NB4 (cell line): Measurements from ENCODE around the gene CLPTM1L.

Experiments used
- POLR2A ChIP-seq: IDR thresholded peaks from 2 replicates; pipeline ENCODE4 v1.6.1; 2011; ENCODE audit warnings: mild to moderate bottlenecking; ENCODE audit not compliant: insufficient read length; ENCODE audit errors: extremely low read depth
- TF ChIP-seq, protein P1 (sequence below): IDR thresholded peaks from one replicate; pipeline ENCODE4 v1.5.1; 2012; ENCODE audit warnings: low read depth, low read length

DNA sequence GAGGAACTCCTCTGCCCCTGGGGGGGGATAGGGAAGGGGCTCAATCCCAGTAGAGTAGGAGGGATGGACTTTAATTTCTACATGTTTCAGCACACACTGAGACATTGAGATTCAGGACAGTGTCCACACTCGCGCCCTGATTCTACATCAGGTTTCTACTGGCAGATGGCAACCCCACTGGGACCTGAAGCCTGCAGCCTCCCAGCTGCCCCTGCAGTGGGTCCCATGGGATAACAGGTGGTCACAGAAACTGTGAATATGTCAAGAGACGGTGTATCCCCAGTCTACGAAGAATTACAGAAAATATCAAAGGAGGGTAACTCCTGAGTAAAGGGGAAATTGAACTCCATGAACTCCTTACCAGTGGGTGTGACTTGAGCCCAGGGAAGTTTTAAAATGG lies 47.7 kb downstream of the CLPTM1L start:
- TF ChIP-seq, protein P1, sequence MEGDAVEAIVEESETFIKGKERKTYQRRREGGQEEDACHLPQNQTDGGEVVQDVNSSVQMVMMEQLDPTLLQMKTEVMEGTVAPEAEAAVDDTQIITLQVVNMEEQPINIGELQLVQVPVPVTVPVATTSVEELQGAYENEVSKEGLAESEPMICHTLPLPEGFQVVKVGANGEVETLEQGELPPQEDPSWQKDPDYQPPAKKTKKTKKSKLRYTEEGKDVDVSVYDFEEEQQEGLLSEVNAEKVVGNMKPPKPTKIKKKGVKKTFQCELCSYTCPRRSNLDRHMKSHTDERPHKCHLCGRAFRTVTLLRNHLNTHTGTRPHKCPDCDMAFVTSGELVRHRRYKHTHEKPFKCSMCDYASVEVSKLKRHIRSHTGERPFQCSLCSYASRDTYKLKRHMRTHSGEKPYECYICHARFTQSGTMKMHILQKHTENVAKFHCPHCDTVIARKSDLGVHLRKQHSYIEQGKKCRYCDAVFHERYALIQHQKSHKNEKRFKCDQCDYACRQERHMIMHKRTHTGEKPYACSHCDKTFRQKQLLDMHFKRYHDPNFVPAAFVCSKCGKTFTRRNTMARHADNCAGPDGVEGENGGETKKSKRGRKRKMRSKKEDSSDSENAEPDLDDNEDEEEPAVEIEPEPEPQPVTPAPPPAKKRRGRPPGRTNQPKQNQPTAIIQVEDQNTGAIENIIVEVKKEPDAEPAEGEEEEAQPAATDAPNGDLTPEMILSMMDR: no peak
- TF ChIP-seq POLR2A: no peak
